ENCODE results near the gene ROR1.

DNA sequence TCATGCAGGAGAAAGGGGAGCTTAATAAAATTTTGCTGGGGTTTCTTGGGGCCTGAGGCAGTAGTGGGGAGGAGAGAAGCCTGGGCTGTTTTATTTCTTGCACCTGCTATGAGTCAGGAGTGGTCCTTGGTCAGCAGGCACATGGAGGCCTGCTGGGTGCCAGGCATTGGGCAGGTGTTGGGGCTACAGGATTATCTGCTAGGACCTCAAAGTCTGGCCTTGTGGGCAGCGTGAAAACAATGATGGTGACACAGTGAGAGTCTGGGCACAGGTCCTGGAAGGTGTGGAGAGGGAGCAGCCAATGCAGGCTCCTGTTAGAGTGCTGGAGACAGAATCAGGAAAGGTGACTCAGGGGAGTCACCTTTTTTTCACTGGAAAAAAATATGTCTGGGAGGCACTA, 17.2 kb downstream of the ROR1 start:
- TF ChIP-seq ZNF501 (tag by site-specific recombination; IDR thresholded peaks at IDR 0.05) (no peak), PRDM2 (tag by site-specific recombination; IDR thresholded peaks at IDR 0.05; ENCODE audit: borderline replicate concordance) (no peak), MZF1 (tag by site-specific recombination; IDR thresholded peaks at IDR 0.05; ENCODE audit: borderline replicate concordance) (no peak), ZNF19 (tag by site-specific recombination; IDR thresholded peaks at IDR 0.05; ENCODE audit: low read depth) (no peak), ZNF48 (tag by site-specific recombination; IDR thresholded peaks at IDR 0.05) (no peak), ZNF785 (tag by site-specific recombination; IDR thresholded peaks at IDR 0.05) (no peak), ZBTB20 (tag by site-specific recombination; IDR thresholded peaks at IDR 0.05) (no peak), ZNF292 (tag by site-specific recombination; IDR thresholded peaks at IDR 0.05; ENCODE audit: borderline replicate concordance, low read depth) (no peak), ATF2 (tag by site-specific recombination; IDR thresholded peaks at IDR 0.05; ENCODE audit: low read depth) (no peak)
- TF ChIP-seq, protein P1, sequence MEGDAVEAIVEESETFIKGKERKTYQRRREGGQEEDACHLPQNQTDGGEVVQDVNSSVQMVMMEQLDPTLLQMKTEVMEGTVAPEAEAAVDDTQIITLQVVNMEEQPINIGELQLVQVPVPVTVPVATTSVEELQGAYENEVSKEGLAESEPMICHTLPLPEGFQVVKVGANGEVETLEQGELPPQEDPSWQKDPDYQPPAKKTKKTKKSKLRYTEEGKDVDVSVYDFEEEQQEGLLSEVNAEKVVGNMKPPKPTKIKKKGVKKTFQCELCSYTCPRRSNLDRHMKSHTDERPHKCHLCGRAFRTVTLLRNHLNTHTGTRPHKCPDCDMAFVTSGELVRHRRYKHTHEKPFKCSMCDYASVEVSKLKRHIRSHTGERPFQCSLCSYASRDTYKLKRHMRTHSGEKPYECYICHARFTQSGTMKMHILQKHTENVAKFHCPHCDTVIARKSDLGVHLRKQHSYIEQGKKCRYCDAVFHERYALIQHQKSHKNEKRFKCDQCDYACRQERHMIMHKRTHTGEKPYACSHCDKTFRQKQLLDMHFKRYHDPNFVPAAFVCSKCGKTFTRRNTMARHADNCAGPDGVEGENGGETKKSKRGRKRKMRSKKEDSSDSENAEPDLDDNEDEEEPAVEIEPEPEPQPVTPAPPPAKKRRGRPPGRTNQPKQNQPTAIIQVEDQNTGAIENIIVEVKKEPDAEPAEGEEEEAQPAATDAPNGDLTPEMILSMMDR (tag by site-specific recombination; IDR thresholded peaks at IDR 0.05) = no peak

All from HEK293 (cell line).